ENCODE results near the gene CDK5RAP3.

The CDK5RAP3 gene

GRCh38 chr17:47975189-47975822 is 4.4 kb downstream of the CDK5RAP3 start:
- no peak for DNase-seq (ENCODE audit: low read depth, low spot score)
- TF ChIP-seq FOXP2 (optimal IDR thresholded peaks at IDR 0.05; ENCODE audit: control extremely low read depth, extremely low read length, insufficient read depth) (no peak), EZH2 (IDR thresholded peaks at IDR 0.05) (no peak), POLR2AphosphoS5 (IDR thresholded peaks at IDR 0.05; ENCODE audit: borderline replicate concordance, low read depth, low read length) (no peak)
- Histone ChIP-seq H3K9ac (ENCODE audit: insufficient read length) (no peak overlapping the region), H3K4me3 (no peak overlapping the region), H3K9me3 (ENCODE audit: low read depth, low read length) (no peaks in the 10 kb centered on the region), H3K36me3 (ENCODE audit: insufficient read depth, low read length) (peaks cover 34% of the 10 kb centered on the region), H3K27ac (no peak overlapping the region)

- Histone ChIP-seq H3K9me3 (ENCODE audit: low read depth, low read length) (no peaks in the 10 kb centered on the region), H3K4me3 (no peak overlapping the region), H3K27ac (no peak overlapping the region), H3K36me3 (ENCODE audit: insufficient read depth, low read length) (peaks cover 38% of the 10 kb centered on the region), H3K9ac (ENCODE audit: insufficient read length) (no peak overlapping the region)
- TF ChIP-seq EZH2 (IDR thresholded peaks at IDR 0.05): no peak
- no peak for TF ChIP-seq FOXP2 (optimal IDR thresholded peaks at IDR 0.05; ENCODE audit: control extremely low read depth, extremely low read length, insufficient read depth)
- TF ChIP-seq POLR2AphosphoS5 (IDR thresholded peaks at IDR 0.05; ENCODE audit: borderline replicate concordance, low read depth, low read length): no peak
- DNase-seq (ENCODE audit: low read depth, low spot score): no peak
Observed at GRCh38 chr17:47975823-47976205, 4.9 kb downstream of the CDK5RAP3 start.

GRCh38 chr17:47978324-47978723 is 7.4 kb downstream of the CDK5RAP3 start:
- Histone ChIP-seq H3K27ac (no peak overlapping the region), H3K36me3 (ENCODE audit: insufficient read depth, low read length) (peaks cover 48% of the 10 kb centered on the region), H3K9me3 (ENCODE audit: low read depth, low read length) (no peaks in the 10 kb centered on the region), H3K9ac (ENCODE audit: insufficient read length) (no peak overlapping the region), H3K4me3 (no peak overlapping the region)
- TF ChIP-seq FOXP2 (optimal IDR thresholded peaks at IDR 0.05; ENCODE audit: control extremely low read depth, extremely low read length, insufficient read depth): no peak
- no peak for TF ChIP-seq EZH2 (IDR thresholded peaks at IDR 0.05)
- no peak for TF ChIP-seq POLR2AphosphoS5 (IDR thresholded peaks at IDR 0.05; ENCODE audit: borderline replicate concordance, low read depth, low read length)
- no peak for DNase-seq (ENCODE audit: low read depth, low spot score)

- H3K9ac ChIP-seq (ENCODE audit: insufficient read length): no peak overlapping the region
- H3K27ac ChIP-seq: no peak overlapping the region
- H3K36me3 ChIP-seq (ENCODE audit: insufficient read depth, low read length): peaks cover 37% of the 10 kb centered on the region
- no peaks in the 10 kb centered on the region for H3K9me3 ChIP-seq (ENCODE audit: low read depth, low read length)
- no peak for DNase-seq (ENCODE audit: low read depth, low spot score)
- TF ChIP-seq EZH2 (IDR thresholded peaks at IDR 0.05) (no peak), FOXP2 (optimal IDR thresholded peaks at IDR 0.05; ENCODE audit: control extremely low read depth, extremely low read length, insufficient read depth) (no peak), POLR2AphosphoS5 (IDR thresholded peaks at IDR 0.05; ENCODE audit: borderline replicate concordance, low read depth, low read length) (no peak)
- H3K4me3 ChIP-seq: no peak overlapping the region
Observed at GRCh38 chr17:47980541-47980940, 9.6 kb downstream of the CDK5RAP3 start.

GRCh38 chr17:47981462-47981861 is 10.5 kb downstream of the CDK5RAP3 start:
- no peak for TF ChIP-seq POLR2AphosphoS5 (IDR thresholded peaks at IDR 0.05; ENCODE audit: borderline replicate concordance, low read depth, low read length)
- no peak for TF ChIP-seq FOXP2 (optimal IDR thresholded peaks at IDR 0.05; ENCODE audit: control extremely low read depth, extremely low read length, insufficient read depth)
- no peak for TF ChIP-seq EZH2 (IDR thresholded peaks at IDR 0.05)
- Histone ChIP-seq H3K9me3 (ENCODE audit: low read depth, low read length) (no peaks in the 10 kb centered on the region), H3K9ac (ENCODE audit: insufficient read length) (no peak overlapping the region), H3K36me3 (ENCODE audit: insufficient read depth, low read length) (peaks cover 36% of the 10 kb centered on the region), H3K27ac (no peak overlapping the region), H3K4me3 (no peak overlapping the region)
- no peak for DNase-seq (ENCODE audit: low read depth, low spot score)

GRCh38 chr17:47982091-47982617 is 11.2 kb downstream of the CDK5RAP3 start:
- H3K4me3 ChIP-seq: no peak overlapping the region
- no peak overlapping the region for H3K27ac ChIP-seq
- DNase-seq (ENCODE audit: low read depth, low spot score): no peak
- H3K9ac ChIP-seq (ENCODE audit: insufficient read length): no peak overlapping the region
- TF ChIP-seq EZH2 (IDR thresholded peaks at IDR 0.05) (no peak), FOXP2 (optimal IDR thresholded peaks at IDR 0.05; ENCODE audit: control extremely low read depth, extremely low read length, insufficient read depth) (no peak), POLR2AphosphoS5 (IDR thresholded peaks at IDR 0.05; ENCODE audit: borderline replicate concordance, low read depth, low read length) (no peak)
- peaks cover 36% of the 10 kb centered on the region for H3K36me3 ChIP-seq (ENCODE audit: insufficient read depth, low read length)
- H3K9me3 ChIP-seq (ENCODE audit: low read depth, low read length): no peaks in the 10 kb centered on the region

- peaks cover 32% of the 10 kb centered on the region for H3K36me3 ChIP-seq (ENCODE audit: insufficient read depth, low read length)
Observed at GRCh38 chr17:47982645-47983390, 11.9 kb downstream of the CDK5RAP3 start.

GRCh38 chr17:47983492-47984223 is 12.7 kb downstream of the CDK5RAP3 start:
- H3K9me3 ChIP-seq (ENCODE audit: low read depth, low read length): no peaks in the 10 kb centered on the region
- H3K9ac ChIP-seq (ENCODE audit: insufficient read length): no peak overlapping the region
- no peak overlapping the region for H3K4me3 ChIP-seq
- H3K36me3 ChIP-seq (ENCODE audit: insufficient read depth, low read length): peaks cover 28% of the 10 kb centered on the region
- peak overlapping the region; percentile 31; the same call in 1 of the 2 replicates for H3K27ac ChIP-seq
- no peak for DNase-seq (ENCODE audit: low read depth, low spot score)
- TF ChIP-seq FOXP2 (optimal IDR thresholded peaks at IDR 0.05; ENCODE audit: control extremely low read depth, extremely low read length, insufficient read depth): no peak
- TF ChIP-seq EZH2 (IDR thresholded peaks at IDR 0.05): no peak
- TF ChIP-seq POLR2AphosphoS5 (IDR thresholded peaks at IDR 0.05; ENCODE audit: borderline replicate concordance, low read depth, low read length): no peak

More at GRCh38 chr17:47982645-47983390, 11.9 kb downstream of the CDK5RAP3 start:
- no peak overlapping the region for H3K9ac ChIP-seq (ENCODE audit: insufficient read length)
- no peak overlapping the region for H3K4me3 ChIP-seq
- H3K27ac ChIP-seq: no peak overlapping the region
- no peak for TF ChIP-seq POLR2AphosphoS5 (IDR thresholded peaks at IDR 0.05; ENCODE audit: borderline replicate concordance, low read depth, low read length)
- no peak for TF ChIP-seq EZH2 (IDR thresholded peaks at IDR 0.05)
- TF ChIP-seq FOXP2 (optimal IDR thresholded peaks at IDR 0.05; ENCODE audit: control extremely low read depth, extremely low read length, insufficient read depth): no peak
- DNase-seq (ENCODE audit: low read depth, low spot score): no peak
- H3K9me3 ChIP-seq (ENCODE audit: low read depth, low read length): no peaks in the 10 kb centered on the region

Measured in SK-N-MC (cell line).